IPS-NIHi11 (cell line): ENCODE measurements around the gene LRFN3.
"Not testable (repeated sequence)": the region's sequence is repeated elsewhere in the genome, so short reads cannot be mapped to it uniquely, and the experiment has no call there.

Experiments
- DNase-seq: peaks from one replicate; pipeline ENCODE4 v3.0.0; 2012; ENCODE audit warnings: mixed read lengths, low spot score

LRFN3 gene

DNA sequence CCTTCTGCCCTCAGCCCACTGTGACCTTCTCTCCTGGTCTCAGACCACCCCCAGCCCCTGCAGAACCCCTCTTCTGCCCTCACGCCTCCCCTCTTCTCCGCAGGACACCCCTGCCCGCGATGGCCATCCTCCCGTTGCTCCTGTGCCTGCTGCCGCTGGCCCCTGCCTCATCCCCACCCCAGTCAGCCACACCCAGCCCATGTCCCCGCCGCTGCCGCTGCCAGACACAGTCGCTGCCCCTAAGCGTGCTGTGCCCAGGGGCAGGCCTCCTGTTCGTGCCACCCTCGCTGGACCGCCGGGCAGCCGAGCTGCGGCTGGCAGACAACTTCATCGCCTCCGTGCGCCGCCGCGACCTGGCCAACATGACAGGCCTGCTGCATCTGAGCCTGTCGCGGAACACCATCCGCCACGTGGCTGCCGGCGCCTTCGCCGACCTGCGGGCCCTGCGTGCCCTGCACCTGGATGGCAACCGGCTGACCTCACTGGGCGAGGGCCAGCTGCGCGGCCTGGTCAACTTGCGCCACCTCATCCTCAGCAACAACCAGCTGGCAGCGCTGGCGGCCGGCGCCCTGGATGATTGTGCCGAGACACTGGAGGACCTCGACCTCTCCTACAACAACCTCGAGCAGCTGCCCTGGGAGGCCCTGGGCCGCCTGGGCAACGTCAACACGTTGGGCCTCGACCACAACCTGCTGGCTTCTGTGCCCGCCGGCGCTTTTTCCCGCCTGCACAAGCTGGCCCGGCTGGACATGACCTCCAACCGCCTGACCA, 3.3 kb downstream of the LRFN3 start:
- no peak for DNase-seq

DNA sequence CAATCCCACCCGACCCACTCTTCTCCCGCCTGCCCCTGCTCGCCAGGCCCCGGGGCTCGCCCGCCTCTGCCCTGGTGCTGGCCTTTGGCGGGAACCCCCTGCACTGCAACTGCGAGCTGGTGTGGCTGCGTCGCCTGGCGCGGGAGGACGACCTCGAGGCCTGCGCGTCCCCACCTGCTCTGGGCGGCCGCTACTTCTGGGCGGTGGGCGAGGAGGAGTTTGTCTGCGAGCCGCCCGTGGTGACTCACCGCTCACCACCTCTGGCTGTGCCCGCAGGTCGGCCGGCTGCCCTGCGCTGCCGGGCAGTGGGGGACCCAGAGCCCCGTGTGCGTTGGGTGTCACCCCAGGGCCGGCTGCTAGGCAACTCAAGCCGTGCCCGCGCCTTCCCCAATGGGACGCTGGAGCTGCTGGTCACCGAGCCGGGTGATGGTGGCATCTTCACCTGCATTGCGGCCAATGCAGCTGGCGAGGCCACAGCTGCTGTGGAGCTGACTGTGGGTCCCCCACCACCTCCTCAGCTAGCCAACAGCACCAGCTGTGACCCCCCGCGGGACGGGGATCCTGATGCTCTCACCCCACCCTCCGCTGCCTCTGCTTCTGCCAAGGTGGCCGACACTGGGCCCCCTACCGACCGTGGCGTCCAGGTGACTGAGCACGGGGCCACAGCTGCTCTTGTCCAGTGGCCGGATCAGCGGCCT, 4.1 kb downstream of the LRFN3 start:
- DNase-seq: no peak

DNA sequence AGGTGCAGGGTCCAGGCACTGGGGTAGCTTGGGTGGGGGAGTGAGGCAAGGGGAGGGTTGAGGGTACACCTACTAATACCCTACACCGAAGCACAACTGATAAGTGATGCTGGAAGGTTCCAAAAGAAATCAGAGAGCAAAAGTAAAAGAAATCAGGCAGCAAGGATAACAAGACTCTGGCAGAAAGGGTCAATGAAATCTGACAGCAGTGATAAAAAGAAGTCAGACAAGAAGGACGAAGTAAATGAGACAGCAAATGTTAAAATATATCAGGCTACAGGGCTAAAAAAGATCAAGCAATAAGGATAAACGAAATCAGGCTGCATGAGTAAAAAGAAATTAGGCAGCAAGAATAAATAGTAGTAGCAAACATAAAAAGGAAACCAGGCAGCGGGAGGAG, 4.7 kb downstream of the LRFN3 start:
- DNase-seq: no peak

DNA sequence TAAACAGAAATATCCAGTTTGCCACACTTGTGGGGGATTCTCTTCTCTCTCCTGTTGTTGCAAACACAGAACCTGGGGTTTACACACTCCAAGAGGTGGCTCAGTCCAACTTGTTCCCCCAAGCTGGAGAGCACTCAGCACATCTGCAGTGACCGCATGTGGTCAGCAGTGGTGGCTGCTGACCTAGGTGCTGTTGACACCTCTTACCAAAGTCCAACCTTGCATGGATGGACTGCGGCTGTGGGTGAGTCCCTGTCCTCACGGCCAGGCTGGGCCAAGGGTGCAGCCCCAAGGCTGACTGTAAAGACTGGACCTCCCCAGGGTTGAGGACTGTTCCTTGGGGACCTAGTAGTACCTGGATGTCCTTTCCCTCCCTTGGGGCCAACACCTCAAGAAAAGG, 6.1 kb downstream of the LRFN3 start:
- no peak for DNase-seq

DNA sequence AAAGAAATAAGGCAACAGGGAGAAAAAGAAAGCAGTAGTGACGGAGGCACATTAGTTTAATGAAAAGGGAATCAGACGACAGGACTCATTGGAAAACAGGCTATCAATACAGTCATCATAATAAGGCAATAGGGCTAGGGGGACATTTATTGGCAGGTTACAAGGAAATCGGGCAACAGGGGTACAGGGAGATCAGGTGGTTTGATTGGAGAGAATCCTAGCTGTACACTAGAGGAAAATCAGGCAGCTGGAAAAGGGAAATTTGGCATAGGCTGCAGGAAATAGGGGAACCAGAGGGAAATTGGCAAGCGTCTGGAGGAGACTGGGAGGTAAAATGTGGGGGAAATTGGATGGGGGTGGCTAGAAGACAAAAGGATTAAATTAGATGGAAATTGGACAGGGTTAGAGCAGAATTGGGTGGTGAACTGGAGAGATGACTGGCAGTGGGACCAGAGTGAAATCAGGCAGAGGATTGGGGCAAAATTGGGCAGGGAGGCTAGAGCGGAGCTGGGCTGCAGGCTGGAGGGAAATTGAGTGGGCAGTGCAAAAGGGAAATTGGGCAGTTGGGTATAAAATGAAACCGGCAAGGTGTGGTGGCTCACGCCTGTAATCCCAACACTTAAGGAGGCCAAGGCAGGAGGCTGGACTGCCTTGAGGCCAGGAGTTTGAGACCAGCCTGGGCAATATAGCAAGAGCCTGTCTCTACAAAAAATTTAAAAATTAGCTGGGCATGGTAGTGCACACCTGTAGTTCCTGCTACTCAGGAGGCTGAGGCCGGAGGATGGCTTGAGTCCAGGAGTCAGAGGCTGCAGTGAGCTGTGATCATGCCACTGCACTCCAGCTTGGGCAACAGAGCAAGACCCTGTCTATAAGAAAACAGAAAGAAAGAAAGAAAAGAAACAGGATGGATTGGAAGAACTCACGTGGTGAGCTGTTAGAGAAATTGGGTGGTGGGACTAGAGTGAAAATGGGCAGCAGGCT, 7.4 kb downstream of the LRFN3 start:
- no peak for DNase-seq

DNA sequence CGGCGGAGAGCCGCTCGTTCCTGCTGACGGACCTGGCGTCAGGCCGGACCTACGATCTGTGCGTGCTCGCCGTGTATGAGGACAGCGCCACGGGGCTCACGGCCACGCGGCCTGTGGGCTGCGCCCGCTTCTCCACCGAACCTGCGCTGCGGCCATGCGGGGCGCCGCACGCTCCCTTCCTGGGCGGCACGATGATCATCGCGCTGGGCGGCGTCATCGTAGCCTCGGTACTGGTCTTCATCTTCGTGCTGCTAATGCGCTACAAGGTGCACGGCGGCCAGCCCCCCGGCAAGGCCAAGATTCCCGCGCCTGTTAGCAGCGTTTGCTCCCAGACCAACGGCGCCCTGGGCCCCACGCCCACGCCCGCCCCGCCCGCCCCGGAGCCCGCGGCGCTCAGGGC, 8.4 kb downstream of the LRFN3 start:
- DNase-seq: no peak

DNA sequence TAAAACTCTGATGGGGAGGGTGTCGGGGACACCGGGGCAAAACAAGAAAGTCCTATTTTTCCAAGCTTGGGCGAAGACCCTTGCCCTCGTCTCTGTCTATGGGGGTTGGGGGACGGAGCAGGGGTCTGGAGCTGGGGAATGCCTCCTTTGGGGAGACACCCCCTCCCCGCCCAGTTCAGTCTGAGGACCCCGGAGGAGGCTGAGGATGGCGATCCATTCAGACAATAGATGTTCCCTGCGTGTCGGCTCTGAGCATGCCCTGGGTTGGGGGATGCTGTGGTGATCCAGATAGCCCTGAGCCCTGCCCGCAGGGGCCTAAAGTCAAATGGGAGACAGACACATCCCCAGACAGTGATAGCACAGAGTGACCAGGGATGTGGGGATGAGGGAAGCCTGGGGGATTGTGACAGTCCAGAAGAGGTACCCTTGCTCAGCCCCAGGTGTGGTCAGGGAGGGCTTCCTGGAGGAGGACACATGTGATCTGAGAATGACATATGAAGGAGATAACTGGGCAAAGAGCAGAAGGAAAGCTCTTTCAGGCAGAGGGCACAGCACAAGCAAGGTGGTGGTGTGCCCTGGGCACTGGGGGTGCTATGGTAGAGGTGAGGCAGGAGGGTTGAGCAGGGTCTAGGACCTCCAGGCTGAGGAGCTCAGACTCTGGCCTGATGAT, 9.1 kb downstream of the LRFN3 start:
- DNase-seq: no peak

DNA sequence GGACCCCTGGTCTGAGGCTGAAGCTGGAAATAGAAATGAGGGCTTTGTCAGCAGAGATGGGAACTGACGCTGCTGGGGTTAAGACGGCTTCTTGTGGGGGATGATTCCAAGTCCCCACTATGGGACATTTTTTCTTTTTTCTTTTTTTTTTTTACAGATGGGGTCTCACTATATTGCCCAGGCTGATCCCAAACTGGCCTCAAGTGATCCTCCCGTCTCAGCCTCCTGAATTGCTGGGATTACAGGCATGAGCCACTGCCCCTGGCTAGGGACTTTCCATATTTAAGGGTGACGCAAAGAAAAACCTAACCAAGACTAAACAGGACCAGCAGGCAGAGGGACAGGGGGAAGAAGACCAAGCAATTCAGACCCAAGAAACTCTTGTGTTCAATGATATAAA, 10.0 kb downstream of the LRFN3 start:
- DNase-seq: no peak

DNA sequence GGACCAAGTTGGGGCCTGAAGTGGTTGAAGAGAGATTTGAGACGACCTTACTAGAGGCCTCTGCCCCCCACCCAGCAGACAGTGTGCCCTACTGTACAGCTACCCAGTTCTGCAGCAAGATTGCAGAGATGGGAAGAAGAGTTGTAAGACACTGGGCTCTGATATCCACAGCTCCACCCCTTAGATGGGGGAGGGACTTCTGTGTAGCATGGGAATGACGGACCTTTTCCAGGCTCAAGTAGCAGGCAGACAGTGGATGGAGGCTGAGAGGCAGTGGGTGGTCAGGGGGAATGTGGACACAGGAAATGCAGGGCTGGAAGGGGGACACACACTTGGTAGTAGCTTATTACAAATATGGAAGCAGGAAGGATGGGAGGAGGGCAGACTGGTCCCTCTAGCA, 13.0 kb downstream of the LRFN3 start:
- peak; percentile 48 for DNase-seq

DNA sequence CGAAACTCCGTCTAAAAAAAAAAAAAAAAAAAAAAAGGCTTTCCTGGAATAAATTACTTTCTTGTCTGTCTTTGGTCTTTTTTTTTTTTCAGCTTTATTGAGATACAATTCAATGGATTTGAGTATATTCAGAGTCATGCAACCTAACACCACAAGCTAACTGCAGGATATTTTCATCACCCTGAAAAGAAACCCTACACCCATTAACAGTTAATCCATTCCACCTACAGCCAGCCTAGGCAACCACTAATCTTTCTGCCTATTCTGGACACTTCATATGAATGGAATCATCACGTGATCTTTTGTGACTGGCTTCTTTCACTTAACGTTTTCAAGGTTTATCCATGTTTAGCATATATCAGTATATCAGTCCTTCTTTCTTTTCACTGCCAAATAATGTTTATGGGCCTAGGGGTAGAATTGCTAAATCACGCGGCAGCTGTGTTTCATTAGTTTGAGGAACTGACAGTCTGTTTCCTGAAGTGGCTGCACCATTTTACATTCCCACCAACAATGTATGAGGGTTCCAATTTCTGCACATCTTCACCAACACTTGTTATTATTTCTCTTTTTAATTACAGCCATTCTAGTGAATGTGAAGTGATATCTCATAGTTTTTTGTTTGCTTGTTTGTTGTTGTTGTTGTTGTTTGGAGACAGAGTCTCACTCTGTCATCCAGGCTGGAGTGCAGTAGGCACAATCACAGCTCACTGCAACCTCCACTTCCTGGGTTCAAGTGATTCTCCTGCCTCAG, 19.9 kb downstream of the LRFN3 start:
- no peak for DNase-seq

DNA sequence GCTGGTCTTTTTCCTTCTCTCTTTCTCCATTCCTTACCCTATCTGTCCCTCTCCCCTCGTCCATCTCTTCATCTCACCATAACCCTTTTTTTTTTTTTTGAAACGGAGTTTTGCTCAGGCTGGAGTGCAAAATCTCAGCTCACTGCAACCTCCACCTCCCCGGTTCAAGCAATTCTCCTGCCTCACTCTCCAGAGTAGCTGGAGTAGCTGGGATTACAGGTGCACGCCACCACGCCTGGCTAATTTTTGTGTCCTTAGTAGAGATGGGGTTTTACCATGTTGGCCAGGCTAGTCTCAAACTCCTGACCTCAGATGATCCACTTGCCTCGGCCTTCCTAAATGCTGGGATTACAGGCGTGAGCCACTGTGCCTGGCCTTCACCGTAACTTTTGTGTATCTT, 21.2 kb downstream of the LRFN3 start:
- not testable (repeated sequence) for DNase-seq

DNA sequence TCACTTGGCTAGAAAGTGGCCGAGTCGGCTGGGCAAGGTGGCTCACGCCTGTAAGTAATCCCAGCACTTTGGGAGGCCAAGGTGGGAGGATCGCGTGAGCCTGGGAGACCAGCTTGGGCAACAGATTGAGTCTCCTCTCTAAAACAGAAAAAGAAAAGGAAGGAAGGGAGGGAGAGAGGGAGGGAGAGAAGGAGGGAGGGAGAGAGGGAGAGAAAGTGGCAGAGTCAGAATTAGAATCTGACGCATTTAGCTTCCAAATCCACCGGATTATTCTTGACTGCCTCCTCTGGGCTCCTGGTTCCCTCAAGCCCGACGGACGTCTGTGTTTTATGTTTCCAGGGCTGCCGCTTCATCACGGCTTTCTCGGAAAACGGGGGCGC, 22.5 kb downstream of the LRFN3 start:
- DNase-seq: no peak

DNA sequence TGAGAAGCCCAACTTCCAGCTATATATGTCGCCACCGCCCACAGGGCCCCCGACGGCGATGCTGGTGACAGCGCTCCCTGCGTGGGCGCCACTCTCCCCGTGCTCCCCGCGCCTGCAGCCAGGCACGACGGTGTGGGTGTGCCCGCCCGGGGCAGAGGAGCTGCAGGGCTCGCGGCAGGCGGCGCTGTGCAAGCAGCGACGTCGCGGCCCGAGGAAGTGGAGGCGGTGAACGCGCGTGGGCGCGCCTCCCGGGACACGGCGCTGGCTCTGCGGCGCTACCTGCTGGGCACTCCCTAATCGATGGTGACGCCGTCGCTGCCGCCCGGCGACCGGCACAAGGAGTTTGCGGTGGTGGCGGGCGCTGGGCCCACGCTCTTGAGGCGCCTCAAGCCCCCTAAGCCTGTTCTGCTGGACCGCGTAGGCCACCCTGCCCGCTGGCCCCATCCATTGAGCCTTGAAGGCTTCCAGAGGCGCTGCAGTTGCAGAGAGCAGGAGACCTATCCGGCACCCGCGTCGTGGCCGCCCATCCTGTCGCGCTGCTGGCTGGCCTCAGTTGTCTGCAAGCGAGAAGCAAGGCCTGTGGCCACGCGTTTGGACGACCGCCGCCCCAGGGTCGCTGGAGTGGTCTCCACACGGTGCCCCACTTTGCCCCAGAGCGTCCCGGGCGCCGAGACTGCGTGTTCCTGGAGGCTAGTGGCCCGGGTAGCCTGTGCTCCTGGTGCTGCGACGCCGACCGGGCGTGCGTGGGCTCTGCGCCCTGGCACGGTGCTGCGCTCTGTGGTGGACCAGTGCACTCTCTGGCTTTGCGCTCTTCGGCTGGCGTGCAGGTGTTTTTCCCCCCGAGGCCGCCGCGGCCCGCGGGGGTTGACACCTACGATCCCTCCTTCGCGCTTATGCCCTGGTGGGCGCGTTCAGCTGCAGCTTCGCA, 23.1 kb downstream of the LRFN3 start:
- DNase-seq: peak; percentile 52

DNA sequence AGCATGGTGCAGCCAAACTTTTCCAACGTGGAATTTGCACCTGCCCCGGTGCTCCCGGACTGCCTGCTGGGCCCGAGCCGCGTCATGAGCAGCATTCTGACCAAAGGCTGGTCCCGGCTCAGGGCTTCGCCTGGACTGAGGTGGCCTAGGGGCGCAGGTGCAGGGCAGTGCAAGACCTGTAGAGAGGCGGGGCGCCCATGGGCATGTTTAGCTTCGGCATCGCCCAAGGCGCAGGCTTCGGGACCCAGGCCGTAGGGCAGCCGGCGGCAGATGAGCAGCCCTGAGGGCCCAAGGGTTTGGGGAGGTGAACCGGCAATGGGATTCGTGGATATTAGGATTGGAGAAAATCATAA, 23.8 kb downstream of the LRFN3 start:
- DNase-seq: no peak

DNA sequence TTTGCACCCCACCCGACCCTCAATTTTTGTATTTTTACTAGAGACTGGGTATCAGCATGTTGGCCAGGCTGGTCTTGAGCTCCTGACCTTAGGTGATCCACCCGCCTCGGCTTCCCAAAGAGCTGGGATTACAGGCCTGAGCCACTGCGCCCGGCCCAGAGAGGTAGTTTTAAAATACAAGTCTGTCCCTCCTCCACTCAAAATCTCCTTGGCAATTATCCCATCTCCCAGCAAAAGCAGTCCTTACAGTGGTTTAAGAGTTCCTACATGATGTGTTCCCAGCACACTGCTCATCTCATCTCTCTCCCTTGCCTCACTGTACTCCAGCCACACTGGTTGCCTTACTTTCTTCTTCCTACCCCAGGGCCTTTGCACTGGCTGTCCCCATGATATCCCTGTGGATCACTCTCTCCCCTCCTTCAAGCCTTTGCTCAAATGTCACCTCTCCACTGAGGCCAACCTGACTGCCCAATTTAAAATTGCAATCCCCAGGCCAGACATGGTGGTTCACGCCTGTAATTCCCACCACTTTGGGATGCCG, 24.3 kb downstream of the LRFN3 start:
- DNase-seq: no peak

DNA sequence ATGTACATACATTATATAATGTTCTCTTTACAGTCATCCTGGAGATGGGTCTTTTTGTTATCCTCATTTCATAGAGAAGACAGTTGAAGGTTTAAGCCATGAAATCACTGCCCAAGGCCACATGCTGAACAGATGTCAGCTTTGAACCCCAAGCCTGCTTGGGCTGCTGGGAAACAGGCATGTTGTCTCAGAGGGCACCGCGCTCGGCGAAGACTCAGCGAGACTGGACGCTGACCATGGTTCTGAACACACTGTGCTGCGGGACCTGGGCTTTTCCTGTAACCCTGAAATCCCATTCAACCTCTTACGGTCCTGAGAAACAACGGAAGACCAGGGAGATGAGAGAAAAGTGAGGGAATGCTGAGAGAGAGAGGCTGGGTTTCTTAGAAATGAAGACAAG, 27.3 kb downstream of the LRFN3 start:
- peak; percentile 79 for DNase-seq

DNA sequence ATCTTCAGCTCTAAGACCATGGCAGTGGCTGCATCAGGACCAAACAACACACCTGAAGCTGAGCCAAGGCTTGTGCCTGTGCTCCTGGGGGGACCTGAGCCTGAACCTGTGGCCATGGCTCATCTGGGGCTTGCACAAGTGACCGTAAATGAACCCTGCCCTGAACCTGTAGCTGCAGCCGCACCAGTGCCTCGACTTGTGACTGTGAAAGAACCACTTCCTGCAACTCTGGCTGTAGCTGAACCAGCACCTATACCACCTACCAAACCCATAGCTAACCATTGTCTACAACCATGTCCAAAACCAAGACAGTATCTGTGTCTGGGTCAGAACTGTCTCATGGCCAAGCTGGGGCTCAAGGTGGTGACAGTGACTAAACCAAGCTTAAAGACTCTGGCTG, 30.6 kb downstream of the LRFN3 start:
- DNase-seq: no peak

DNA sequence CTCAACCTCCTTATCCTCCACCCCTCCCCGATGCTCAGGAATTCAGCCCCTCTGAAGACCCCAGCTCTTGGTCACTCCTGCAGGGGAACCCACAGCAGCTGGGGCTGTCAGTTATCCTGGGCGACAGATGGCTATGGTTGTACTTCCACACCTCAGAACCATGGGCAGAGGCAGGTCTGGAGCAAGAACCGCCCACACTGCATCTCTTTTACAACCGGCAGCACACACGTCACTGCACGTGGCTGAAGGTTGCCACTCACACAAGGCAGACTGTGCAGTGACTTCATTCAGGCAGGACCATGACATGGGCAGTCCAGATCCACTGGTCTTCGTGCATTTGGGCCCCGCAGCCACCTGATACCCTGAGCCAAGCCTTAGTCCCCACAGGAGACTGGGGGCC, 37.3 kb downstream of the LRFN3 start:
- DNase-seq: no peak

DNA sequence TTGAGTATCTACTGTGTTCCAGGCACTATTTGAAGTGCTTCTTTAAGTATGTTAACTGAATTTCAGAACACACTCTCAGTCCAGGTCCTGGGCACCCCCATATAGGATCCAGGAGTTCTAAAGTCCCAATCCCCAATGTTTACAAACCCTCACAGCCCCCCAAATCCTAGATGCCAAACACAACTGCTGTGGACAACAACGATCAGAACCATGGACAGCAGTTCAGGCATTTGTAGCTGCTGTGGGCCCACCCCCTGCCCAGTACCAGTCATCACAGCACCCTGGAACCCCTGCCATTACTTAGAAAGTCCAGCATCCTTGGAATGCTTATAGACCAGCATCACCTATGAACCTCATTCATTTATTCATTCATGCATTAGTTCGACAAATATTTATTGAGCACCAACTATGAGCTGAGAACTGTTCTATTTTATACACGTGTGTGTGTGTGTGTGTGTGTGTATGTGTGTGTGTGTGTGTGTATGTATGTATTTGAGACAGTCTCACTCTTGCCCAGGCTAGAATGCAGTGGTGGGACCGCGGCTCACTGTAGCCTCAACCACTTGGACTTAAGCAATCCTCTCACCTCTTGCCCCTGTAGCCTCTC, 39.5 kb downstream of the LRFN3 start:
- peak; percentile 84 for DNase-seq
